Measurements from ENCODE around the gene MRPL16. TPM values are rescaled to one million over a fixed set of nuclear protein-coding genes. Genes with fewer than 3 reads are reported as not detected.

MRPL16 gene
- total RNA-seq, 1 experiment from 2014 or later, result 78.9 TPM

DNA sequence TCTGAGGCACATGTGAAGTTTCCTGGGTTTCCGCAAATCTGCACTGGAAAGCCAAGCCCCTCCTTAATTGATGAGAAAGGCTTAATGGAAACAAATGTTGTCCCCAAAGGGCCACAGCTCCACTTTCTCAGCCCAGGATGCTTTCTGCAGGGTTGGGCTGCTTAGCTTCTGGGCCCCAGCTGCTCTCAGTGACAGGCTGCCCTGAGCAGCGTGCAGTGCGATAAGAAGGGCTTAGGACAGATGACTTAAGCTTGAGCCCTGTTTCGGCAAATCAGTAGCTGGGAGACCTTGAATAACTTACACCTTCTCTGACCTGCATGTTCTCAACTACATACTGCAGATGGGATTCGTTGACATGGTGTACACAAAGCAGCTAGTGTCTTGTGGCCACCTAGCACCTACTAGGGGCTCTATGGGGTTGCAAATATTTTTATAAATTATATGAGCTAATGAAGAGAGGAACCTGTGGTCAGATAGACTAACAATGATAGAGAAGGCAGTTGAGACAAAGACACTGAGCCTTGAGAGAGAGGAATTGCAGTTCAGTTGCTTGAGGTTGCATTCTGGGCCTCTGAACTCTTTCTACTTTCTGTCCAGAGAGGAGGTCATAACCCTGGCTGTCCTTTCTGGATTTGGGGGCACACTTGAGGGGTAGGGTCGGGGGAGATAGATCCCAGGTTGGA lies 43.9 kb downstream of the MRPL16 start:
- CTCF ChIA-PET, result interaction anchor here (1.1 to 5.2 kb wide), 3 partner anchors 12 to 97 kb away, joined by 3 to 32 read pairs (median 3); partner anchors contain the start of gene STX3
- peak overlapping the region; percentile 61; the same call in 1 of the 2 replicates for H3K27ac Mint-ChIP-seq
- DNase-seq (ENCODE audit: low spot score), result no peak
- H3K4me1 Mint-ChIP-seq, result peaks cover 14% of the 10 kb centered on the region
- ATAC-seq, result no peak
- no peaks in the 10 kb centered on the region for H3K27me3 Mint-ChIP-seq (ENCODE audit: low read depth)
- H3K4me3 Mint-ChIP-seq, result no peak overlapping the region
- H3K9me3 Mint-ChIP-seq, result no peaks in the 10 kb centered on the region
- TF ChIP-seq, protein P1, sequence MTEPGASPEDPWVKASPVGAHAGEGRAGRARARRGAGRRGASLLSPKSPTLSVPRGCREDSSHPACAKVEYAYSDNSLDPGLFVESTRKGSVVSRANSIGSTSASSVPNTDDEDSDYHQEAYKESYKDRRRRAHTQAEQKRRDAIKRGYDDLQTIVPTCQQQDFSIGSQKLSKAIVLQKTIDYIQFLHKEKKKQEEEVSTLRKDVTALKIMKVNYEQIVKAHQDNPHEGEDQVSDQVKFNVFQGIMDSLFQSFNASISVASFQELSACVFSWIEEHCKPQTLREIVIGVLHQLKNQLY (CRISPR knock-in tag; IDR thresholded peaks at IDR 0.05), result no peak
- no peak for TF ChIP-seq MAX (CRISPR knock-in tag; IDR thresholded peaks at IDR 0.05)
- no peak for TF ChIP-seq ETV6 (CRISPR knock-in tag; IDR thresholded peaks at IDR 0.05)
- no peak for TF ChIP-seq ZNF671 (CRISPR knock-in tag; IDR thresholded peaks at IDR 0.05)
- TF ChIP-seq RORB (CRISPR knock-in tag; IDR thresholded peaks at IDR 0.05), result no peak
- no peak for TF ChIP-seq NFYB (CRISPR knock-in tag; conservative IDR thresholded peaks at IDR 0.05; ENCODE audit: low read depth)
- TF ChIP-seq ZBTB43 (CRISPR knock-in tag; IDR thresholded peaks at IDR 0.05), result no peak
- TF ChIP-seq, protein P2, sequence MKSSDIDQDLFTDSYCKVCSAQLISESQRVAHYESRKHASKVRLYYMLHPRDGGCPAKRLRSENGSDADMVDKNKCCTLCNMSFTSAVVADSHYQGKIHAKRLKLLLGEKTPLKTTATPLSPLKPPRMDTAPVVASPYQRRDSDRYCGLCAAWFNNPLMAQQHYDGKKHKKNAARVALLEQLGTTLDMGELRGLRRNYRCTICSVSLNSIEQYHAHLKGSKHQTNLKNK (CRISPR knock-in tag; IDR thresholded peaks at IDR 0.05), result no peak
- TF ChIP-seq E2F4 (CRISPR knock-in tag; IDR thresholded peaks at IDR 0.05; ENCODE audit: borderline replicate concordance, low read depth), result no peak
- no peak for TF ChIP-seq ATF6 (CRISPR knock-in tag; IDR thresholded peaks at IDR 0.05)
- TF ChIP-seq PREB (CRISPR knock-in tag; IDR thresholded peaks at IDR 0.05; ENCODE audit: borderline replicate concordance), result no peak
- no peak for TF ChIP-seq TP53 (CRISPR knock-in tag; IDR thresholded peaks at IDR 0.05)
- no peak for TF ChIP-seq GRHL2 (CRISPR knock-in tag; IDR thresholded peaks at IDR 0.05; ENCODE audit: insufficient replicate concordance, severe bottlenecking)
- TF ChIP-seq PRRX2 (CRISPR knock-in tag; IDR thresholded peaks at IDR 0.05), result no peak
- TF ChIP-seq IRF2 (CRISPR knock-in tag; IDR thresholded peaks at IDR 0.05; ENCODE audit: borderline replicate concordance, low read depth), result no peak
- POLR2A ChIA-PET, result no interaction called here
- H3K36me3 Mint-ChIP-seq, result peaks cover 8% of the 10 kb centered on the region

DNA sequence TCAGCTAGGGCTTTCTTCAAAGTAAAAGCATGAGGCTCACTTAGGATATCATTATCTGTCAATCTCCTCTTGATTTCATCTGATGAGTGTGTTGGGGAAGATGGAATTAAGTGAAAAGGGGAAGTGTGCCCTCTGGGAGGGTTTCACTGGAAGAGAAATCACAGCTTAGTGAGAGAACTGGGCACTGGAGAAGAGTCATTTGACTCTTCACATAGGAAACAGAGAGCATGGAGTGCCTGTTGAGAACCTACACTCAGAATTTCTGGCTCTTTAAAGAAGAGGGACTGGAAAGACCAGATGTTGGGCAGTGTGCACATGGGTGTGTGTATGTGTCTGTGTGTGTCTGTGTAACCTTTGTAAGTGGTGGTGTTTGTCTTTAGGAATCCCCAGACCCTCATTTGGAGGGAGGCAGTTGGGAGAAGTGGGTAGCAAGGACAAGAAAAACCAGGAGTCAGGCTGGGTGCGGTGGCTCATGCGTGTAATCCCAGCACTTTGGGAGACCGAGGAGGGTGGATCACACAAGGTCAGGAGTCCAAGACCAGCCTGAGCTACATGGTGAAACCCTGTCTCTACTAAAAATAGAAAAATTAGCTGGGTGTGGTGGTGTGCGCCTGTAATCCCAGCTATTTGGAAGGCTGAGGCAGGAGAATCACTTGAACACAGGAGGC lies 45.4 kb downstream of the MRPL16 start:
- no peak for ATAC-seq
- ChIA-PET POLR2A (no interaction called here), CTCF (interaction anchor here (5.2 kb wide), 1 partner anchor 10 kb away, joined by 32 read pairs; the partner anchor contains the start of gene STX3)
- no peaks in the 10 kb centered on the region for H3K9me3 Mint-ChIP-seq
- peaks cover 11% of the 10 kb centered on the region for H3K36me3 Mint-ChIP-seq
- H3K4me1 Mint-ChIP-seq, result peaks cover 11% of the 10 kb centered on the region
- peak overlapping the region; percentile 43 for H3K27ac Mint-ChIP-seq
- DNase-seq (ENCODE audit: low spot score), result no peak
- H3K4me3 Mint-ChIP-seq, result no peak overlapping the region
- no peaks in the 10 kb centered on the region for H3K27me3 Mint-ChIP-seq (ENCODE audit: low read depth)
- TF ChIP-seq FOXJ3 (CRISPR knock-in tag; IDR thresholded peaks at IDR 0.05; ENCODE audit: borderline replicate concordance) (no peak), SMAD4 (CRISPR knock-in tag; IDR thresholded peaks at IDR 0.05) (no peak), MXD4 (CRISPR knock-in tag; IDR thresholded peaks at IDR 0.05; ENCODE audit: borderline replicate concordance) (no peak), ATF6 (CRISPR knock-in tag; IDR thresholded peaks at IDR 0.05) (no peak), CREM (CRISPR knock-in tag; IDR thresholded peaks at IDR 0.05) (no peak), ELF4 (CRISPR knock-in tag; IDR thresholded peaks at IDR 0.05; ENCODE audit: low read depth) (no peak), E2F4 (CRISPR knock-in tag; IDR thresholded peaks at IDR 0.05; ENCODE audit: borderline replicate concordance, low read depth) (no peak)
